ENCODE measurements around the gene TMEM41B. TPM values are rescaled to one million over a fixed set of nuclear protein-coding genes. Genes with fewer than 3 reads are reported as not detected.

The TMEM41B gene
- total and polyA plus RNA-seq, 2 of the 8 experiments (the other 6 are each of a cell fraction or from before 2014, with no cell fraction given): 24.3 to 50.1 TPM

GRCh38 chr11:9266926-9267325, 47.5 kb downstream of the TMEM41B start (continued):
- TF ChIP-seq HDAC6 (IDR thresholded peaks at IDR 0.05; ENCODE audit: low read depth, low read length) (no peak), CTBP2 (IDR thresholded peaks at IDR 0.05; ENCODE audit: borderline replicate concordance, insufficient read depth, insufficient read length, low read length) (no peak)

Data from H1 (cell line).